Activated CD8-positive, alpha-beta T cell treated with anti-CD3 and anti-CD28 coated beads for 36 hours (primary cell): Measurements from ENCODE around the gene RTL1. TPM values are rescaled to one million over a fixed set of nuclear protein-coding genes. Genes with fewer than 3 reads are reported as not detected.

Source experiments
- ATAC-seq: fragments of 200-7000 bp; cut with Tn5 transposase; one replicate; pipeline ENCODE4 v1.10.0; 2021; ENCODE audit warnings: mild to moderate bottlenecking, moderate library complexity
- CTCF ChIA-PET: fragments of 350-600 bp; sonication (Branson Sonifier 250); formaldehyde crosslinking; loops from one replicate; lab custom pipeline; 2021; ENCODE audit warnings: antibody characterized with exemption; lab: Charles Lee
- POLR2A ChIA-PET: fragments of 350-600 bp; sonication (Branson Sonifier 250); formaldehyde crosslinking; loops from one replicate; lab custom pipeline; 2021; ENCODE audit warnings: antibody characterized with exemption; lab: Charles Lee
- DNase-seq: peaks from one replicate; pipeline ENCODE4 v3.0.0-alpha.2; 2020
- H3K27ac Mint-ChIP-seq: one replicate; pipeline ENCODE4 v1.8.0; 2021; ENCODE audit warnings: mild to moderate bottlenecking, mixed read lengths
- H3K27me3 Mint-ChIP-seq: one replicate; pipeline ENCODE4 v1.8.0; 2021; ENCODE audit warnings: mixed read lengths
- H3K36me3 Mint-ChIP-seq: one replicate; pipeline ENCODE4 v1.8.0; 2021; ENCODE audit warnings: low read depth, mixed read lengths
- H3K4me1 Mint-ChIP-seq: one replicate; pipeline ENCODE4 v1.8.0; 2021; ENCODE audit warnings: low read depth, mixed read lengths
- H3K4me3 Mint-ChIP-seq: one replicate; pipeline ENCODE4 v1.8.0; 2021; ENCODE audit warnings: mild to moderate bottlenecking, moderate library complexity, mixed read lengths
- H3K9me3 Mint-ChIP-seq: one replicate; pipeline ENCODE4 v1.8.0; 2021; ENCODE audit warnings: mixed read lengths
- intact Hi-C: fragments of 100-400 bp; cut with micrococcal nuclease; formaldehyde crosslinking; loops from one replicate; pipeline ENCODE4 v1.10.0; 2022
- total RNA-seq, 2 experiments: library from RNA; stranded (reverse); gene quantifications; one replicate each; pipeline ENCODE4 v1.2.3, GENCODE V29; 2021
- TF ChIP-seq, protein P1 (sequence below): fragments of 200-600 bp; IDR thresholded peaks from one replicate; pipeline ENCODE4 v1.8.0; 2022; ENCODE audit warnings: antibody characterized with exemption, mild to moderate bottlenecking

RTL1 gene
- total RNA-seq, 2 experiments from 2014 or later = not detected

DNA sequence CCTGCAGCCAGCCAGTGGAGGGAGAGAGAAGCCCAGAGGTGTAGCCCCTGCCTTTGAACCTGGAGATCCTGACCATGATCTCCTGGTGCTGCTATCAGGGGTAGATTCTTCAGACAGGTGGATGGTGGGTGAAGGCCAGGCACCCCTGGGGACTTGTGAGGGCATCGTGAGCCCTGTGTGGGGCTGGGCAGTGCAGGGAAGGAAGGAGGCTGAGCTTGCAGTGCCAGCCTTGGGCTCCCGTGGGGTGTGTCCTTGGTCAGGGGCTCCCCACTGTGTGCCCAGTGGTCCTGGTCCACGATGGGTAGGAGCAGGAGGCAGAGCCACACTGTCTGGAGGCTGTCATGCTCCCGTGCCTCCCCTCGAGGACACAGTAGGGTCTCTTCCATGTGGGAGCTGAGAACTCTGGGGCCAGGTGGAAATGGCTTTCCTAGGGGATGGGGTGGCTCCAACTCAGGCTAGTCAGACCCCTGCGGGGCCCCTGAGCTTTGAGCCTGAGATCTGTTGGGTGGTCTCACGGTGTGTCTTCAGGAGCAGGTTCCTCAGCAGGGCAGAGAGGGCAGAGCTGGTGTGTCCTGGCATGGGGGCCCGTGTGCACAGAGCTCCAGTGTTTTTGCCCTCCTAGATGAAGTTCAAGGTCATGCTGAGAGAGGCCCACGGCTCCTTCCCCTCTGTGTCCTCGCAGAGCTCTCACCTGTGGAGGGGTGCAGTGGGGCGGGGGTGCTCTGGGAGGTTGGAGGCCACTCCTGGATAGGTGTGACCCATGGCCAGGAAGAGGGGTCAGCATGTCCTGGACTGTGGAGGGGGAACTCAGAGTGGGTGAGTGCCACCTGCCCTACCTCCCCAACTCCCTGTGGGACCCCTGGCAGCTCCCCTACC, 25.0 kb downstream of the RTL1 start:
- DNase-seq (no peak), ATAC-seq (no peak)
- TF ChIP-seq, protein P1, sequence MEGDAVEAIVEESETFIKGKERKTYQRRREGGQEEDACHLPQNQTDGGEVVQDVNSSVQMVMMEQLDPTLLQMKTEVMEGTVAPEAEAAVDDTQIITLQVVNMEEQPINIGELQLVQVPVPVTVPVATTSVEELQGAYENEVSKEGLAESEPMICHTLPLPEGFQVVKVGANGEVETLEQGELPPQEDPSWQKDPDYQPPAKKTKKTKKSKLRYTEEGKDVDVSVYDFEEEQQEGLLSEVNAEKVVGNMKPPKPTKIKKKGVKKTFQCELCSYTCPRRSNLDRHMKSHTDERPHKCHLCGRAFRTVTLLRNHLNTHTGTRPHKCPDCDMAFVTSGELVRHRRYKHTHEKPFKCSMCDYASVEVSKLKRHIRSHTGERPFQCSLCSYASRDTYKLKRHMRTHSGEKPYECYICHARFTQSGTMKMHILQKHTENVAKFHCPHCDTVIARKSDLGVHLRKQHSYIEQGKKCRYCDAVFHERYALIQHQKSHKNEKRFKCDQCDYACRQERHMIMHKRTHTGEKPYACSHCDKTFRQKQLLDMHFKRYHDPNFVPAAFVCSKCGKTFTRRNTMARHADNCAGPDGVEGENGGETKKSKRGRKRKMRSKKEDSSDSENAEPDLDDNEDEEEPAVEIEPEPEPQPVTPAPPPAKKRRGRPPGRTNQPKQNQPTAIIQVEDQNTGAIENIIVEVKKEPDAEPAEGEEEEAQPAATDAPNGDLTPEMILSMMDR = no peak
- ChIA-PET POLR2A (no interaction called here), CTCF (no interaction called here)
- Mint-ChIP-seq H3K36me3 (no peaks in the 10 kb centered on the region), H3K4me1 (no peaks in the 10 kb centered on the region), H3K4me3 (no peak overlapping the region), H3K9me3 (no peaks in the 10 kb centered on the region), H3K27ac (no peak overlapping the region), H3K27me3 (no peaks in the 10 kb centered on the region)
- intact Hi-C loops = no loop called here

DNA sequence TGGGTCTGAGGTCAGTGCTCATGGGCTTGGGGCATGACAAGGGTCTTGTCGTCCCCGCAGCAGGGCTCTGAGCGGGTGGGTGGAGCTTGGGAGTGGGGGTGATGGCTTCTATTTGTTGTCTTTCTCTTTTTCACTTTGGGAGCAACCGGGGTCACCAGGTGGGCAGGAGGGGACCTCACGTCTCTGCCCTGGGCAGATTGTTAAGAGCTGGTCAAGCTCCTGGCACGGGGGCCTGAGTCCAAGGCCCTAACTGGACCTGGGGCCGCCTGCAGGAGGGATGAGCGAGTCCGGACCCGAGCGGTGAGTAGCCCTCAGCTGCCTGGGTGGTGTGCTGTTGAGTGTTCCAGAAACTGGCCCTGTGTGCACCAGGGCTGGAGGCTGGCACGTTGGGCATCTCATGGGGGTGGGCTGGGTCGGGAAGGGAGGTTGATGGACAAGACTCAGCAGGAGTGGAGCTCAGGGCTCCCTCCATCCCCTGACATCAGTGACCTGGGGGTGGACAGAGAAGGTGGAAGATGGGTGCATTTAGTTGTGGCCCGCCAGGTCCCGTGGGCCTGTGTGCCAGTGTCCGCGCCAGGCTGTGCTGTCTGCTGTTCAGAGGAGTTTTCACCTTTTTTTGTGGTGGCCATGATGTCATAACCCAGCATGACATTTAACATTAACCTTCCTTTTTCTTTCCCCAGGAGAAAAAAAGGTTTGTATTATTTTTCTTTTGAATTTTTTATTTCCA, 27.5 kb downstream of the RTL1 start:
- Mint-ChIP-seq H3K36me3 (no peaks in the 10 kb centered on the region), H3K27me3 (no peaks in the 10 kb centered on the region), H3K4me3 (no peak overlapping the region), H3K9me3 (peaks cover 3% of the 10 kb centered on the region), H3K27ac (no peak overlapping the region), H3K4me1 (peaks cover 3% of the 10 kb centered on the region)
- ATAC-seq = no peak
- CTCF ChIA-PET = no interaction called here
- TF ChIP-seq, protein P1 = no peak
- POLR2A ChIA-PET = interaction anchor here (1.0 kb wide), 1 partner anchor 13 kb away, joined by 3 read pairs; no protein-coding TSS in a partner anchor
- DNase-seq = no peak
- intact Hi-C loops = no loop called here

DNA sequence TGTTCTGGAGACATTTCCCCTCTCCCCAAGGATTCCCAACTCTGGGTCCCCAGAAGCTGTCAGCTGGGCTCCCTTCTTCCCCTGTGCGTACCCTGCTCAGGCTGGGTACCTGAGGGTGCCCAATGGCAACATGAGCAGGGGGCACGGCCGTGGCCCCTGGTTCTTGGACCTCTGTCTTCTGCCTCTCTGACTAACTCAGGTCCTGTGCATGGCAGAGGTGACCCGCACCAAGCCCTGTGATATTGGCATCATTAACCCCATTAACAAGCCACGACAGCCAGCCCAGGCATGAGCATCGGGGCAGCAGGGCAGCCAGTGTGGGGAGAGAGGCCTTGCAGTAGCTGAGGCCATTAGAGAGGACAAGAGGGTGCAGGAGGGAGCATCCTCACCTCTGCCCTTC, 28.4 kb downstream of the RTL1 start:
- H3K4me3 Mint-ChIP-seq = no peak overlapping the region
- H3K27me3 Mint-ChIP-seq = no peaks in the 10 kb centered on the region
- CTCF ChIA-PET = no interaction called here
- POLR2A ChIA-PET = interaction anchor here (1.0 kb wide), 1 partner anchor 12 kb away, joined by 3 read pairs; no protein-coding TSS in a partner anchor
- H3K4me1 Mint-ChIP-seq = peaks cover 3% of the 10 kb centered on the region
- no peaks in the 10 kb centered on the region for H3K36me3 Mint-ChIP-seq
- H3K27ac Mint-ChIP-seq = no peak overlapping the region
- TF ChIP-seq, protein P1 = no peak
- ATAC-seq (no peak), DNase-seq (no peak)
- peaks cover 3% of the 10 kb centered on the region for H3K9me3 Mint-ChIP-seq
- intact Hi-C loops = no loop called here

DNA sequence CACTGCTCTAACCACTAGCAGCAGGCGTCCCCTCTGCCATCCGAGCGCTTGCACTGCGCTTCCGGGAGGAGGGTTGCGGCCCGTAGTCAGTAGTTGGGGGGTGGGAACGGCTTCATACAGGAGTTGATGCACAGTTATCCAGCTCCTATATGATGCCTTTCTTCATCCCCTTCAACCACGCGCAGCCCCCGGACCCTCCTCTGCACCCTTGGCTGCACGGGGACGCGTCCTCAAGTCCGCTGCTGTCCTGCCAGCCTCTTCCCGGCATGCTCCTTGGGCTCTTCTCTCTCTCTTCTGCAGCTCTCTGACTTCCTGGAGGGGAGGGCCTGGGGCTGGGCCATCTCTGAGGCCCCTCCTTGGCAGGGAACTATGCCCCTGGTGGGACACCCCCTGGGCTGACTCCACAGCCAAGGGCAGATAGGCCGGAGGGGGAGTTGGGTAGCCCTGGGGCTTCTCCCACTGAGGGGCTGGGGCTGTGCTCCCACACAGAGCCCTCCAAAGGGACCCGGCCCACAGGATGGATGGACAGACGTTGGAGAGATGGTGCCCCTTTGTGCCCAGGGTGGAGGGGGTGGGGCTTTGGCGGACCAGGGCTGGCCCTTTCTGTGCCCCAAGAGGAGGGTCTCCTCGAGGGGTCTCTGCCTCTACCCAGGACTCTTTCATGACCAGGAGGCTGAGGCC, 29.0 kb downstream of the RTL1 start:
- ChIA-PET POLR2A (no interaction called here), CTCF (no interaction called here)
- TF ChIP-seq, protein P1 = no peak
- H3K4me3 Mint-ChIP-seq = no peak overlapping the region
- ATAC-seq (no peak), DNase-seq (no peak)
- H3K27ac Mint-ChIP-seq = no peak overlapping the region
- no peaks in the 10 kb centered on the region for H3K36me3 Mint-ChIP-seq
- H3K27me3 Mint-ChIP-seq = no peaks in the 10 kb centered on the region
- intact Hi-C loops = no loop called here
- H3K9me3 Mint-ChIP-seq = peaks cover 3% of the 10 kb centered on the region
- peaks cover 3% of the 10 kb centered on the region for H3K4me1 Mint-ChIP-seq
